Stimulated activated CD8-positive, alpha-beta memory T cell treated with anti-CD3 and anti-CD28 coated beads, Interleukin-4, amount 100 ng/mL, for 48 hours (primary cell): ENCODE results near the gene IL6ST.

Experiments used
- DNase-seq: peaks from one replicate; pipeline ENCODE4 v3.0.0-alpha.2; 2020

Gene IL6ST

GRCh38 chr5:55918087-55919035 lies 76.4 kb downstream of the IL6ST start:
- DNase-seq, result no peak

GRCh38 chr5:55917402-55918086 lies 77.2 kb downstream of the IL6ST start:
- no peak for DNase-seq

- no peak for DNase-seq
Observed at GRCh38 chr5:55916986-55917385, 77.8 kb downstream of the IL6ST start.

GRCh38 chr5:55915783-55916182 lies 79.0 kb downstream of the IL6ST start:
- DNase-seq, result no peak

GRCh38 chr5:55914971-55915370 lies 79.8 kb downstream of the IL6ST start:
- peak; percentile 17 for DNase-seq

GRCh38 chr5:55913466-55914413 lies 81.0 kb downstream of the IL6ST start:
- peak; percentile 20 for DNase-seq

- no peak for DNase-seq
Observed at GRCh38 chr5:55911784-55912653, 82.7 kb downstream of the IL6ST start.

GRCh38 chr5:55908804-55909203 lies 86.0 kb downstream of the IL6ST start:
- DNase-seq, result no peak

- no peak for DNase-seq
Observed at GRCh38 chr5:55907927-55908326, 86.8 kb downstream of the IL6ST start.

GRCh38 chr5:55905251-55905650 lies 89.5 kb downstream of the IL6ST start:
- no peak for DNase-seq

- DNase-seq, result peak; percentile 26
Observed at GRCh38 chr5:55904152-55904551, 90.6 kb downstream of the IL6ST start.

GRCh38 chr5:55903121-55903701 lies 91.6 kb downstream of the IL6ST start:
- peak; percentile 86 for DNase-seq

- DNase-seq, result peak; percentile 19
Observed at GRCh38 chr5:55902696-55903095, 92.1 kb downstream of the IL6ST start.

- DNase-seq, result no peak
Observed at GRCh38 chr5:55900776-55901175, 94.0 kb downstream of the IL6ST start.

- peak; percentile 23 for DNase-seq
Observed at GRCh38 chr5:55900068-55900467, 94.7 kb downstream of the IL6ST start.

GRCh38 chr5:55899344-55899743 lies 95.4 kb downstream of the IL6ST start:
- peak; percentile 8 for DNase-seq

GRCh38 chr5:55897905-55898304 lies 96.9 kb downstream of the IL6ST start:
- peak; percentile 49 for DNase-seq

GRCh38 chr5:55897206-55897894 lies 97.4 kb downstream of the IL6ST start:
- DNase-seq, result no peak

GRCh38 chr5:55896663-55897062 lies 98.1 kb downstream of the IL6ST start:
- DNase-seq, result no peak

GRCh38 chr5:55896238-55896637 lies 98.5 kb downstream of the IL6ST start:
- DNase-seq, result no peak

- no peak for DNase-seq
Observed at GRCh38 chr5:55895346-55895745, 99.4 kb downstream of the IL6ST start.
